SK-N-SH (cell line): ENCODE data around the gene EIF3K. TPM values are rescaled to one million over a fixed set of nuclear protein-coding genes. Genes with fewer than 3 reads are reported as not detected.

Source experiments
- CTCF ChIA-PET: fragments of 300-600, 350-600 bp; formaldehyde crosslinking; extraction: SDS; loops from one replicate; lab custom pipeline; 2021; lab: Yijun Ruan, JAX
- POLR2A ChIA-PET: fragments of 350-600 bp; sonication (Branson Sonifier 250); formaldehyde crosslinking; extraction: SDS; loops from one replicate; lab custom pipeline; 2020; ENCODE audit warnings: antibody characterized with exemption, inconsistent platforms; lab: Yijun Ruan, JAX
- DNase-seq: peaks from one replicate; pipeline ENCODE4 v3.0.0; 2012
- H2AFZ ChIP-seq: fragments of 200-600 bp; sonication (generic); 2 replicates; pipeline ENCODE4 v1.8.1; 2016; ENCODE audit warnings: antibody characterized with exemption, mild to moderate bottlenecking, low read depth
- H3F3A ChIP-seq: fragments of 200-600 bp; sonication (generic); replicated peaks from 2 replicates; pipeline ENCODE3; 2016; ENCODE audit warnings: antibody characterized with exemption, mild to moderate bottlenecking; ENCODE audit not compliant: insufficient read depth
- H3K27ac ChIP-seq, 2 experiments: fragments of 200-500 bp in 1 of 2; fragments of 200-600 bp in 1 of 2; sonication (Bioruptor generic) in 1 of 2; sonication (generic), shearing (Covaris generic) in 1 of 2; 2 replicates each; pipeline versions ENCODE4 v1.5.1 to v1.6.1; 2014 to 2016; ENCODE audit warnings: low read depth in 2 of 2, inconsistent platforms in 1 of 2, low read length in 1 of 2, mild to moderate bottlenecking in 1 of 2, mixed read lengths in 1 of 2
- H3K27me3 ChIP-seq: fragments of 200-600 bp; sonication (generic), shearing (Covaris generic); 2 replicates; pipeline ENCODE4 v1.6.1; 2016; ENCODE audit warnings: mixed run types; ENCODE audit not compliant: insufficient read depth
- H3K36me3 ChIP-seq, 2 experiments: fragments of 200-500 bp in 1 of 2; fragments of 200-600 bp in 1 of 2; sonication (Bioruptor generic) in 1 of 2; sonication (generic) in 1 of 2; replicated peaks in 1 of 2; 2 replicates each; pipeline versions ENCODE3 to v1.5.1; 2014 to 2016; ENCODE audit warnings: low read length in 1 of 2, mild to moderate bottlenecking in 1 of 2; ENCODE audit not compliant: insufficient read depth in 2 of 2, control insufficient read depth in 1 of 2
- H3K4me1 ChIP-seq, 2 experiments: fragments of 200-500 bp in 1 of 2; fragments of 200-600 bp in 1 of 2; sonication (Bioruptor generic) in 1 of 2; sonication (generic), shearing (Covaris generic) in 1 of 2; 2 replicates each; pipeline versions ENCODE4 v1.5.1 to v1.6.1; 2014 to 2016; ENCODE audit warnings: low read depth in 1 of 2, low read length in 1 of 2, mixed run types in 1 of 2; ENCODE audit not compliant: insufficient read depth in 2 of 2, control insufficient read depth in 1 of 2
- H3K4me2 ChIP-seq: fragments of 200-600 bp; sonication (generic), shearing (Covaris generic); 2 replicates; pipeline ENCODE4 v1.6.1; 2017; ENCODE audit warnings: mixed run types
- H3K4me3 ChIP-seq, 2 experiments: fragments of 200-500 bp in 1 of 2; fragments of 200-600 bp in 1 of 2; sonication (Bioruptor generic) in 1 of 2; sonication (generic), shearing (Covaris generic) in 1 of 2; 2 replicates each; pipeline versions ENCODE4 v1.5.1 to v1.8.1; 2014 to 2016; ENCODE audit warnings: low read depth in 2 of 2, inconsistent platforms in 1 of 2, low read length in 1 of 2, mild to moderate bottlenecking in 1 of 2, mixed read lengths in 1 of 2, moderate library complexity in 1 of 2
- H3K79me2 ChIP-seq: fragments of 200-600 bp; sonication (generic); 2 replicates; pipeline ENCODE4 v1.8.1; 2017; ENCODE audit warnings: mild to moderate bottlenecking; ENCODE audit not compliant: insufficient read depth
- H3K9ac ChIP-seq: fragments of 200-600 bp; sonication (generic); 2 replicates; pipeline ENCODE4 v1.6.1; 2017; ENCODE audit warnings: mixed run types
- H3K9me2 ChIP-seq: fragments of 200-600 bp; sonication (generic); 2 replicates; pipeline ENCODE4 v1.6.1; 2017; ENCODE audit warnings: mixed run types
- H3K9me3 ChIP-seq: fragments of 200-600 bp; sonication (generic); 2 replicates; pipeline ENCODE4 v1.6.1; 2017; ENCODE audit warnings: mixed run types, mild to moderate bottlenecking, moderate library complexity
- H4K20me1 ChIP-seq: fragments of 200-600 bp; sonication (generic); 2 replicates; pipeline ENCODE4 v1.6.1; 2017; ENCODE audit warnings: mild to moderate bottlenecking, mixed run types; ENCODE audit not compliant: insufficient read depth
- CHD2 ChIP-seq: fragments of 150-350 bp; IDR thresholded peaks from 2 replicates; pipeline ENCODE4 v1.6.1; 2018; ENCODE audit warnings: low read length; ENCODE audit not compliant: partially characterized antibody
- CTCF ChIP-seq: fragments of 200-600 bp; sonication (generic); IDR thresholded peaks from 2 replicates; pipeline ENCODE4 v1.6.1; 2017; ENCODE audit warnings: antibody characterized with exemption, mild to moderate bottlenecking, moderate library complexity
- ELF1 ChIP-seq: IDR thresholded peaks from 2 replicates; pipeline ENCODE4 v1.4.0; 2012
- EP300 ChIP-seq, 2 experiments: IDR thresholded peaks; 2 replicates each; pipeline versions ENCODE4 v1.4.0 to v1.6.1; 2012; ENCODE audit warnings: borderline replicate concordance in 1 of 2, low read depth in 1 of 2, low read length in 1 of 2
- FOSL2 ChIP-seq: IDR thresholded peaks from 2 replicates; pipeline ENCODE4 v1.4.0; 2012; ENCODE audit warnings: low read depth, mild to moderate bottlenecking, moderate library complexity, borderline replicate concordance
- FOXM1 ChIP-seq: IDR thresholded peaks from 2 replicates; pipeline ENCODE4 v1.4.0; 2012; ENCODE audit warnings: low read depth, mild to moderate bottlenecking
- GABPA ChIP-seq: IDR thresholded peaks from 2 replicates; pipeline ENCODE4 v1.4.0; 2012; ENCODE audit warnings: low read depth, mild to moderate bottlenecking
- IRF3 ChIP-seq: fragments of 150-350 bp; IDR thresholded peaks from 2 replicates; pipeline ENCODE4 v1.6.1; 2016; ENCODE audit warnings: mild to moderate bottlenecking, low read depth, low read length
- JUND ChIP-seq: IDR thresholded peaks from 2 replicates; pipeline ENCODE4 v1.4.0; 2012
- MEF2A ChIP-seq: IDR thresholded peaks from 2 replicates; pipeline ENCODE4 v1.4.0; 2012; ENCODE audit warnings: low read depth, borderline replicate concordance
- MXI1 ChIP-seq: IDR thresholded peaks from 2 replicates; pipeline ENCODE4 v1.6.1; 2012; ENCODE audit warnings: mild to moderate bottlenecking, low read depth, low read length, improper control_type of control experiment
- NRF1 ChIP-seq: IDR thresholded peaks from 2 replicates; pipeline ENCODE4 v1.6.1; 2012; ENCODE audit warnings: low read depth, mild to moderate bottlenecking, low read length
- POLR2AphosphoS5 ChIP-seq: IDR thresholded peaks from 2 replicates; pipeline ENCODE4 v1.6.1; 2012; ENCODE audit warnings: low read depth, low read length
- RAD21 ChIP-seq: IDR thresholded peaks from 2 replicates; pipeline ENCODE4 v1.6.1; 2012; ENCODE audit warnings: mild to moderate bottlenecking, low read length
- RFX5 ChIP-seq: IDR thresholded peaks from 2 replicates; pipeline ENCODE4 v1.6.1; 2012; ENCODE audit warnings: mild to moderate bottlenecking, improper control_type of control experiment, low read length
- SMC3 ChIP-seq: IDR thresholded peaks from 2 replicates; pipeline ENCODE4 v1.6.1; 2012; ENCODE audit warnings: low read depth, low read length, improper control_type of control experiment
- TAF1 ChIP-seq: IDR thresholded peaks from 2 replicates; pipeline ENCODE4 v1.6.1; 2012; ENCODE audit warnings: low read depth, mild to moderate bottlenecking, low read length, moderate library complexity, borderline replicate concordance
- TCF12 ChIP-seq: IDR thresholded peaks from 2 replicates; pipeline ENCODE4 v1.4.0; 2012
- USF1 ChIP-seq: IDR thresholded peaks from 2 replicates; pipeline ENCODE4 v1.4.0; 2012; ENCODE audit warnings: low read depth, borderline replicate concordance
- USF2 ChIP-seq: fragments of 150-350 bp; IDR thresholded peaks from 2 replicates; pipeline ENCODE4 v1.6.1; 2017; ENCODE audit warnings: antibody characterized with exemption, low read length, low read depth, borderline replicate concordance
- YY1 ChIP-seq: IDR thresholded peaks from 2 replicates; pipeline ENCODE4 v1.4.0; 2012; ENCODE audit warnings: low read depth, mild to moderate bottlenecking
- ZBTB33 ChIP-seq: IDR thresholded peaks from 2 replicates; pipeline ENCODE4 v1.4.0; 2012; ENCODE audit warnings: low read depth, borderline replicate concordance
- WGBS: methylation state at CpG from one replicate; pipeline ENCODE4 v1.1.6; 2017; ENCODE audit warnings: low lambda C conversion rate; 5-methylcytosine and 5-hydroxymethylcytosine counted together
- polyA plus RNA-seq, 3 experiments: library from polyadenylated mRNA; depleted of rRNA; stranded (reverse); fragments of >200 nt; gene quantifications; 2 replicates each; pipeline ENCODE4 v1.2.3, GENCODE V29; 2012

EIF3K gene
- polyA plus RNA-seq, 1 of the 3 experiments (the other 2 are of a cell fraction): 484 TPM

- TF ChIP-seq POLR2AphosphoS5: no peak
- no peak for TF ChIP-seq RFX5
- no peak for TF ChIP-seq ZBTB33
- TF ChIP-seq NRF1: no peak
- no peak for TF ChIP-seq JUND
- TF ChIP-seq CTCF: no peak
- TF ChIP-seq GABPA: no peak
- TF ChIP-seq TAF1: no peak
- no peak for TF ChIP-seq EP300 (IDR thresholded peaks at IDR 0.05; ENCODE audit: borderline replicate concordance in 1 of 2, low read depth in 1 of 2, low read length in 1 of 2)
- no peak for TF ChIP-seq YY1
These were observed 25.7 kb downstream of the EIF3K start (continued) for GRCh38 chr19:38644719-38645118.

- Histone ChIP-seq H2AFZ (peak within 1 kb of the TSS; percentile 68; the same call in 1 of the 2 replicates), H3K27ac (peak within 1 kb of the TSS; percentile 71 to 99), H3K27me3 (no peaks in the 10 kb centered on the region), H3K9me2 (no peaks in the 10 kb centered on the region), H3K79me2 (peaks cover 50% of the 10 kb centered on the region), H3K4me1 (peaks cover 22 to 26% of the 10 kb centered on the region in 2 experiments; a peak in 3 of 4 replicates), H3K9ac (peak within 1 kb of the TSS; percentile 100), H3K9me3 (no peaks in the 10 kb centered on the region), H3K4me2 (peak within 1 kb of the TSS; percentile 88), H3K36me3 (no peaks in the 10 kb centered on the region), H4K20me1 (peaks cover 37% of the 10 kb centered on the region), H3F3A (peaks cover 28% of the 10 kb centered on the region), H3K4me3 (peak within 1 kb of the TSS; percentile 59 to 99)
- CTCF ChIA-PET: interaction anchor here (0.7 to 5.1 kb wide), 5 partner anchors 12 to 726 kb away, joined by 3 to 40 read pairs (median 3); partner anchors contain the start of gene FAM98C
- WGBS: 2% methylated on average over 19 of the region's 77 CpGs
- peak; percentile 99 for DNase-seq
- POLR2A ChIA-PET: interaction anchor here (0.8 to 2.5 kb wide), 5 partner anchors 10 to 283 kb away, joined by 3 to 10 read pairs (median 6); partner anchors contain the start of genes ECH1, EIF3K, MRPS12 and SARS2
- TF ChIP-seq TCF12 (no peak), MEF2A (no peak), IRF3 (no peak), EP300 (IDR thresholded peaks at IDR 0.05; ENCODE audit: borderline replicate concordance in 1 of 2, low read depth in 1 of 2, low read length in 1 of 2) (no peak; a peak in 1 of 4 replicates), USF2 (no peak), FOSL2 (peak; percentile 60; the same call in 1 of the 2 replicates), ELF1 (no peak), USF1 (no peak), POLR2AphosphoS5 (peak; percentile 95), MXI1 (peak; percentile 67; the same call in 1 of the 2 replicates), FOXM1 (no peak), RAD21 (no peak; the same call in 1 of the 2 replicates), CHD2 (no peak), SMC3 (peak; percentile 27; the same call in 1 of the 2 replicates)
These were observed 28.5 kb downstream of the EIF3K start, which contains the start of gene ACTN4 for GRCh38 chr19:38647368-38647965. Gene ACTN4, plus strand, starts transcription at chr19:38647649. Its CDS starts 97 bp downstream, at chr19:38647746.
